IMR-90 (cell line): ENCODE results near the gene GLYATL1. TPM values are rescaled to one million over a fixed set of nuclear protein-coding genes. Genes with fewer than 3 reads are reported as not detected.

Experiments
- ATAC-seq: fragments of 200-7000 bp; cut with Tn5 transposase; 2 replicates; pipeline ENCODE4 v1.9.1; 2020; ENCODE audit warnings: low read depth, mild to moderate bottlenecking, moderate library complexity
- BruUV-seq: library from RNA; stranded (reverse); fragments of 400-500 nt; replicated peaks from 2 replicates; lab custom pipeline; 2021; lab: Mats Ljungman, UMichigan
- CTCF ChIA-PET: fragments of 300-600 bp; formaldehyde crosslinking; extraction: SDS; loops from one replicate; lab custom pipeline; 2021; ENCODE audit warnings: antibody characterized with exemption; lab: Yijun Ruan, JAX
- POLR2A ChIA-PET: fragments of 300-600 bp; sonication (Branson Sonifier 250); formaldehyde crosslinking; loops from one replicate; lab custom pipeline; 2022; ENCODE audit warnings: antibody characterized with exemption; ENCODE audit not compliant: unreplicated experiment; lab: Charles Lee
- DNase-seq: peaks from one replicate; pipeline ENCODE4 v3.0.0; 2013
- H2AFZ ChIP-seq: replicated peaks from 2 replicates; pipeline ENCODE3; 2013; ENCODE audit warnings: low read length, mild to moderate bottlenecking; ENCODE audit not compliant: poor library complexity
- H2AK5ac ChIP-seq: 2 replicates; pipeline ENCODE4 v1.6.1; 2013; ENCODE audit warnings: low read depth, low read length, inconsistent platforms
- H2AK9ac ChIP-seq: replicated peaks from 2 replicates; pipeline ENCODE3; 2013; ENCODE audit warnings: mild to moderate bottlenecking, low read depth, low read length, moderate library complexity; ENCODE audit not compliant: poor library complexity
- H2BK120ac ChIP-seq: 2 replicates; pipeline ENCODE4 v1.6.1; 2013; ENCODE audit warnings: low read depth, low read length, inconsistent platforms
- H2BK15ac ChIP-seq: 3 replicates; pipeline ENCODE4 v1.6.1; 2013; ENCODE audit warnings: low read depth, low read length, inconsistent platforms
- H2BK20ac ChIP-seq: 2 replicates; pipeline ENCODE4 v1.6.1; 2013; ENCODE audit warnings: low read depth, mild to moderate bottlenecking, inconsistent platforms, low read length, moderate library complexity
- H2BK5ac ChIP-seq: 2 replicates; pipeline ENCODE4 v1.6.1; 2013; ENCODE audit warnings: mild to moderate bottlenecking, low read depth, low read length, inconsistent platforms; ENCODE audit not compliant: poor library complexity, severe bottlenecking
- H3K14ac ChIP-seq: replicated peaks from 2 replicates; pipeline ENCODE4 v1.6.1; 2013; ENCODE audit warnings: low read depth, low read length, inconsistent platforms
- H3K18ac ChIP-seq: 2 replicates; pipeline ENCODE4 v1.6.1; 2013; ENCODE audit warnings: low read depth, low read length, control low read depth
- H3K23ac ChIP-seq: 2 replicates; pipeline ENCODE4 v1.6.1; 2013; ENCODE audit warnings: low read depth, low read length, inconsistent platforms
- H3K27ac ChIP-seq: 2 replicates; pipeline ENCODE4 v1.5.1; 2013; ENCODE audit warnings: mild to moderate bottlenecking, control low read depth, low read length; ENCODE audit not compliant: insufficient read depth
- H3K27me3 ChIP-seq: 2 replicates; pipeline ENCODE4 v1.6.1; 2013; ENCODE audit warnings: low read length; ENCODE audit not compliant: control insufficient read depth, insufficient read depth
- H3K36me3 ChIP-seq: 2 replicates; pipeline ENCODE4 v1.6.1; 2013; ENCODE audit warnings: low read length, mixed read lengths; ENCODE audit not compliant: control insufficient read depth, insufficient read depth
- H3K4ac ChIP-seq: 2 replicates; pipeline ENCODE4 v1.6.1; 2013; ENCODE audit warnings: low read depth, low read length, inconsistent platforms
- H3K4me1 ChIP-seq: 2 replicates; pipeline ENCODE4 v1.6.1; 2013; ENCODE audit warnings: low read length, mixed read lengths; ENCODE audit not compliant: control insufficient read depth, insufficient read depth
- H3K4me2 ChIP-seq: 2 replicates; pipeline ENCODE4 v1.6.1; 2013; ENCODE audit warnings: low read depth, mild to moderate bottlenecking, control low read depth, low read length, moderate library complexity
- H3K4me3 ChIP-seq: 2 replicates; pipeline ENCODE4 v1.5.1; 2013; ENCODE audit warnings: low read depth, mild to moderate bottlenecking, control low read depth, low read length, moderate library complexity; ENCODE audit not compliant: insufficient read depth
- H3K56ac ChIP-seq: 2 replicates; pipeline ENCODE4 v1.6.1; 2013; ENCODE audit warnings: low read length, inconsistent platforms; ENCODE audit not compliant: insufficient read depth; ENCODE audit errors: extremely low read depth
- H3K79me1 ChIP-seq, 2 experiments: 2 replicates each; pipeline ENCODE4 v1.6.1; 2013; ENCODE audit warnings: low read length in 2 of 2, inconsistent platforms in 1 of 2, low read depth in 1 of 2
- H3K9ac ChIP-seq: 2 replicates; pipeline ENCODE4 v1.6.1; 2013; ENCODE audit warnings: low read depth, low read length, control low read depth
- H3K9me1 ChIP-seq: 2 replicates; pipeline ENCODE4 v1.6.1; 2013; ENCODE audit warnings: low read length, inconsistent platforms; ENCODE audit not compliant: insufficient read depth
- H3K9me3 ChIP-seq: 2 replicates; pipeline ENCODE4 v1.6.1; 2013; ENCODE audit warnings: low read length; ENCODE audit not compliant: control insufficient read depth, insufficient read depth
- H4K20me1 ChIP-seq: 2 replicates; pipeline ENCODE4 v1.6.1; 2013; ENCODE audit warnings: low read length, inconsistent platforms; ENCODE audit not compliant: insufficient read depth
- H4K5ac ChIP-seq: 2 replicates; pipeline ENCODE4 v1.6.1; 2013; ENCODE audit warnings: mild to moderate bottlenecking, low read depth, low read length, control low read depth
- H4K8ac ChIP-seq, 2 experiments: 2 replicates each; pipeline ENCODE4 v1.6.1; 2013; ENCODE audit warnings: low read depth in 2 of 2, low read length in 2 of 2, control low read depth in 1 of 2, inconsistent platforms in 1 of 2
- H4K91ac ChIP-seq: 2 replicates; pipeline ENCODE4 v1.6.1; 2013; ENCODE audit warnings: low read depth, low read length, inconsistent platforms; ENCODE audit not compliant: insufficient read depth
- BHLHE40 ChIP-seq: fragments of 150-350 bp; IDR thresholded peaks from 2 replicates; pipeline ENCODE4 v1.6.1; 2016; ENCODE audit warnings: mild to moderate bottlenecking, low read depth, low read length
- CTCF ChIP-seq: conservative IDR thresholded peaks from 2 replicates; pipeline ENCODE4 v1.5.1; 2012; ENCODE audit warnings: mild to moderate bottlenecking, low read depth, low read length, improper control_type of control experiment
- MXI1 ChIP-seq: IDR thresholded peaks from 2 replicates; pipeline ENCODE4 v1.6.1; 2012; ENCODE audit warnings: low read depth, mild to moderate bottlenecking, low read length, moderate library complexity, borderline replicate concordance
- POLR2A ChIP-seq: IDR thresholded peaks from 2 replicates; pipeline ENCODE4 v1.6.1; 2012; ENCODE audit warnings: mild to moderate bottlenecking, low read depth, low read length
- RFX5 ChIP-seq: IDR thresholded peaks from 2 replicates; pipeline ENCODE4 v1.8.0; 2012; ENCODE audit warnings: low read depth, mild to moderate bottlenecking, low read length, moderate library complexity
- WGBS, 2 experiments: methylation state at CpG; one replicate each; pipeline versions ENCODE4 v1.1.5 to v1.1.7; 2013; ENCODE audit warnings: missing lambda C conversion rate in 2 of 2; ENCODE audit not compliant: insufficient read length in 1 of 2; ENCODE audit errors: extremely low coverage in 2 of 2; 5-methylcytosine and 5-hydroxymethylcytosine counted together
- dilution Hi-C: fragments of 300-500 bp; cut with HindIII; formaldehyde crosslinking; loops from one replicate; pipeline ENCODE4 v1.14.3; 2018; ENCODE audit warnings: low sequenced_read_pairs; ENCODE audit not compliant: unreplicated experiment
- in situ Hi-C: fragments of 300-500 bp; cut with MboI; formaldehyde crosslinking; loops from 3 replicates; pipeline ENCODE4 v1.14.3; 2019; ENCODE audit warnings: low sequenced_read_pairs, inconsistent platforms, mixed read lengths
- intact Hi-C: fragments of 100-400 bp; cut with micrococcal nuclease; formaldehyde crosslinking; loops from 2 replicates; pipeline ENCODE4 v1.10.0; 2022
- polyA plus RNA-seq, 3 experiments: library from polyadenylated mRNA; depleted of rRNA; stranded (reverse); fragments of >200 nt; gene quantifications; 2 replicates each; pipeline ENCODE4 v1.2.3, GENCODE V29; 2012; ENCODE audit warnings: low replicate concordance in 1 of 3
- total RNA-seq: library from RNA; depleted of rRNA; stranded (reverse); fragments of >200 nt; gene quantifications from 2 replicates; pipeline ENCODE4 v1.2.3, GENCODE V29; 2012

The GLYATL1 gene
- total and polyA plus RNA-seq, 2 of the 4 experiments (the other 2 are of a cell fraction), result 0.54 to 0.58 TPM

- no peaks in the 10 kb centered on the region for H4K20me1 ChIP-seq
- no peak overlapping the region for H2BK20ac ChIP-seq
- dilution Hi-C loops (no loop called here), in situ Hi-C loops (no loop called here), intact Hi-C loops (no loop called here)
- H3K27me3 ChIP-seq, result no peaks in the 10 kb centered on the region
- CTCF ChIA-PET, result no interaction called here
- DNase-seq, result no peak
- H2AK5ac ChIP-seq, result no peak overlapping the region
- TF ChIP-seq BHLHE40 (no peak), CTCF (no peak), POLR2A (no peak), MXI1 (no peak), RFX5 (no peak)
- H2BK5ac ChIP-seq, result no peak overlapping the region
- no peaks in the 10 kb centered on the region for H3K4me1 ChIP-seq
- no peaks in the 10 kb centered on the region for H3K79me1 ChIP-seq
- no peak overlapping the region for H3K27ac ChIP-seq
- H3K4me3 ChIP-seq, result no peak overlapping the region
- H3K14ac ChIP-seq, result no peak overlapping the region
- POLR2A ChIA-PET, result no interaction called here
- H4K8ac ChIP-seq, result no peak overlapping the region
- H3K4ac ChIP-seq, result no peak overlapping the region
- no peak overlapping the region for H3K9ac ChIP-seq
- H3K9me3 ChIP-seq, result no peaks in the 10 kb centered on the region
- no peak overlapping the region for H4K91ac ChIP-seq
- no TSS peak for BruUV-seq
- no peak overlapping the region for H3K23ac ChIP-seq
- H3K36me3 ChIP-seq, result no peaks in the 10 kb centered on the region
- no peak overlapping the region for H4K5ac ChIP-seq
- no peak overlapping the region for H2AK9ac ChIP-seq
- no peak overlapping the region for H3K18ac ChIP-seq
- no peak for ATAC-seq
- no CpG with 5 or more reads among the region's 1 CpG for WGBS, 2 experiments
- no peaks in the 10 kb centered on the region for H3K9me1 ChIP-seq
- no peak overlapping the region for H3K4me2 ChIP-seq
- no peak overlapping the region for H2BK120ac ChIP-seq
- no peak overlapping the region for H2AFZ ChIP-seq
- H2BK15ac ChIP-seq, result no peak overlapping the region
- H3K56ac ChIP-seq, result no peak overlapping the region
Observed at GRCh38 chr11:58999291-58999680, 60.0 kb downstream of the GLYATL1 start.
